GM12801 (cell line): ENCODE data around the gene REM1.

Experiments used
- TF ChIP-seq, protein P1 (sequence below): IDR thresholded peaks from one replicate; pipeline ENCODE4 v1.5.1; 2011; ENCODE audit warnings: control low read depth; ENCODE audit not compliant: insufficient read length; ENCODE audit errors: extremely low read depth

Gene REM1

DNA sequence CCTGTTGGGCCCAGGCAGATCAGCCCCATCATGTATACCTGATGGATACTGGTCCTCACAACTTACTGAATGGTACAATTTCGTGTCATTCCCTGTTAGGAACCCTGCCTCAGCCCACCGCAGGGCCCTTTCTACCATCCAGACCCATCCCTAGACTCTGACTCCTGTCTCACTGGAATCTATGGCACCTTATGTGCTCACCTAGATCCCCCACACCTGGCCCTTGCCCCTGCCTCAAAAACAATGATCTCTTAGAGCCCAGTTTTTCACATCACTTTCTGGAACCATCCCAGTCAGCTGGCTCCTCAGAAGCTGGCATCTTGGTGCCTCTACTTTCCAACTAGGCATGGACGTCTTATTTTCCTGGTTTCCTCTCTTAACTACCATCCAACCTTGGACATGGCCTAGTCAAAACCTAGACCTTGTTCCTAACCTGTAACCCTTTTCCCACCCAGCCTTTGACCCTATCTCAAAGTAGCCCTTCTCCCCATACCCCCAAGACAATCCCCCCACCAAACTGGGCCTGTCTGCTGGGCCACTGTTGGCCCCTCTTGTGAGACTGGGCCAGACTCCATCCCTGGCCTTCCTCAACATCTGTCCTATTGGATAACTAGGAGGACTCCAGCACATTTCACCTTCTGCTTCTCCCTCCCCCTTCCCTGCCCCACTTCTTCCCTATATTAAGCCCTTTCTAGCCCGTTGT, 40.1 kb downstream of the REM1 start:
- TF ChIP-seq, protein P1, sequence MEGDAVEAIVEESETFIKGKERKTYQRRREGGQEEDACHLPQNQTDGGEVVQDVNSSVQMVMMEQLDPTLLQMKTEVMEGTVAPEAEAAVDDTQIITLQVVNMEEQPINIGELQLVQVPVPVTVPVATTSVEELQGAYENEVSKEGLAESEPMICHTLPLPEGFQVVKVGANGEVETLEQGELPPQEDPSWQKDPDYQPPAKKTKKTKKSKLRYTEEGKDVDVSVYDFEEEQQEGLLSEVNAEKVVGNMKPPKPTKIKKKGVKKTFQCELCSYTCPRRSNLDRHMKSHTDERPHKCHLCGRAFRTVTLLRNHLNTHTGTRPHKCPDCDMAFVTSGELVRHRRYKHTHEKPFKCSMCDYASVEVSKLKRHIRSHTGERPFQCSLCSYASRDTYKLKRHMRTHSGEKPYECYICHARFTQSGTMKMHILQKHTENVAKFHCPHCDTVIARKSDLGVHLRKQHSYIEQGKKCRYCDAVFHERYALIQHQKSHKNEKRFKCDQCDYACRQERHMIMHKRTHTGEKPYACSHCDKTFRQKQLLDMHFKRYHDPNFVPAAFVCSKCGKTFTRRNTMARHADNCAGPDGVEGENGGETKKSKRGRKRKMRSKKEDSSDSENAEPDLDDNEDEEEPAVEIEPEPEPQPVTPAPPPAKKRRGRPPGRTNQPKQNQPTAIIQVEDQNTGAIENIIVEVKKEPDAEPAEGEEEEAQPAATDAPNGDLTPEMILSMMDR: no peak

DNA sequence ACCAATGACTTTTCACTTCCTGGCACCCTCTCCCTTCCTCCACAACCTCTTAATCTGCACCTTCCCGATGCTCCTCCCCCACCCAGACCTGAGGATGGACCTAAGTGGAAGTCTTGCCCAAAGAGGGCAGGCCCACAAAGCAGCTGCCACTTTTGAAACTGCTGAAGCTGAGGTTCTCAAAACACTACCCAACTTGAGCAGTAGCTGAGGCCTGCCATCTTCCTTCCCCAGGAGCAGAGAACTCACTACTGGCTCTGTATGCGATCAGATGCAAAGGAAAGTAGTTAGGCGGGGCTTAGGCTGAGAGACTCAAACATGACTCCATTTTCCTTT, 40.7 kb downstream of the REM1 start:
- TF ChIP-seq, protein P1: no peak

DNA sequence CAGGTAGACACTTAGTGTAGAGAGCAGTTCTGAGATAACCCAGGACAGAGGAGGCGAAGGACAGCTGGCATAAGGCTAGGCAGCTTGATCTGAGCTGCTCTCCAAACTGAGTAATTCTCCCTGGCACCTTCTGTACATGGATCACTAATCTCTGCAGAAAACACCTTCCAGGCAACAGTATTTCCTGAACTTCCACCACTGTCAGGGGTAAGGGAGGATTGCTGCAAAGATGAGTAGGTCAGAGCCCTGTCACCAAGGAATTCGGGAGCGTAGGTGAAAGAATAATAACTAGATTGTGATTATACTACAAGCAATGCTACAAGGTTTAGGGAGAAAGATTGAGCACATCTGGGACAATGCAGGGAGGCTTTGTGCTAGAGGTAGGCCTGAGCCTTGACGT, 41.1 kb downstream of the REM1 start:
- TF ChIP-seq, protein P1: no peak

DNA sequence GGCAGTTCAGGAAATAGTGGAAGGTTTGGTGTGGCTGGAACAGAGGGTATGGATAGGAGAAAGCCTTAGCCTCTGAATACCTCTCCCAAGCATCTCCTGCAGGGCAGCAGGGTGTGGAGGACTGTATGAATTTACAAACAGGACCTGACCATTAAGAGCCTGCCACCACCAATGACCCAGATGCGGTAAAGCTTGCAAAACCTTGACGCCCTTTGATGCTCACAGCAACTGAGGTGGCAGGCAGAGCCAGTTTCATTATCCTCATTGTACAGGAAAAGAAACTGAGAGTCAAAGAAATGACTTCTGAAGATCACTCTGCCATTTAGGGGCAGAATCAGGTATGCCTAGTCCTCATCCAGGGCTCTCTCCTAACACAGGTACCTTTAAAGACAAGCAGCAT, 41.6 kb downstream of the REM1 start:
- TF ChIP-seq, protein P1: no peak

DNA sequence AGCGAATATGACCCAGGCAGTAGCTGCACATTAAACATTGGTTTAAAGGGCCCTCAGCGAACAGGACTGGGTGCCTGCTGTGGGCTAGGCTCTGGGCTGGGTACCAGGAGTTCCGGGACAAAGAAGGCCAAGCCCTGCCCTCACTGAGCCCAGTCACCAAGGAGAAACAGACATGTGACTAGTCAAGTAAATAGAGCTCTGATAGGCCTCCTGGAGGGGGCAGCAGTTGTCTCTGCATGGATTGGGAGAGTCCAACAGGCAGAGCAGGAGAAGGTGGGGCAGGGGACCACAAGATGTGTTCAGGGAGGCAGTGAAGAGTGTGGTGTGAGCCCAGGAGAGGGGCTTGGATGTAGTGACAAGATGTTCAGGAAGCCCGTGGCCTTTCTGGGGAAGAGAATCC, 42.3 kb downstream of the REM1 start:
- TF ChIP-seq, protein P1: no peak

DNA sequence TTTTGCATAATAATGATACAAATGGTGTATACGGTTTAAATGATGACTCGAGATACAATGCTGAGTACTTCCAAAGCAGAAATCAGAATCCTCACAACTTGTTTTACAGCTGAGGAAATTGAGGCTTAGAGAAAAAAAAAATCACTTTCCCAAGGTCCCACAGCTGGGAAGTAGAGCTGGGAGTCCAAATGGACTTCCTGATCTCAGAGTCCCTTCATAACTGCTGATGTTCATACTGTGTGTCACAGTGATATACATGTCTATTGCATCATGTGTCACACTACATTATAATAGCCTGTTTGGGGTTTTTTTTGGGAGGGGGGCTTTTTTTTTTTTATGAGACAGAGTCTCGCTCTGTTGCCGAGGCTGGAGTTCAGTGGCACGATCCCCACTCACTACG, 47.6 kb downstream of the REM1 start:
- TF ChIP-seq, protein P1: no peak

DNA sequence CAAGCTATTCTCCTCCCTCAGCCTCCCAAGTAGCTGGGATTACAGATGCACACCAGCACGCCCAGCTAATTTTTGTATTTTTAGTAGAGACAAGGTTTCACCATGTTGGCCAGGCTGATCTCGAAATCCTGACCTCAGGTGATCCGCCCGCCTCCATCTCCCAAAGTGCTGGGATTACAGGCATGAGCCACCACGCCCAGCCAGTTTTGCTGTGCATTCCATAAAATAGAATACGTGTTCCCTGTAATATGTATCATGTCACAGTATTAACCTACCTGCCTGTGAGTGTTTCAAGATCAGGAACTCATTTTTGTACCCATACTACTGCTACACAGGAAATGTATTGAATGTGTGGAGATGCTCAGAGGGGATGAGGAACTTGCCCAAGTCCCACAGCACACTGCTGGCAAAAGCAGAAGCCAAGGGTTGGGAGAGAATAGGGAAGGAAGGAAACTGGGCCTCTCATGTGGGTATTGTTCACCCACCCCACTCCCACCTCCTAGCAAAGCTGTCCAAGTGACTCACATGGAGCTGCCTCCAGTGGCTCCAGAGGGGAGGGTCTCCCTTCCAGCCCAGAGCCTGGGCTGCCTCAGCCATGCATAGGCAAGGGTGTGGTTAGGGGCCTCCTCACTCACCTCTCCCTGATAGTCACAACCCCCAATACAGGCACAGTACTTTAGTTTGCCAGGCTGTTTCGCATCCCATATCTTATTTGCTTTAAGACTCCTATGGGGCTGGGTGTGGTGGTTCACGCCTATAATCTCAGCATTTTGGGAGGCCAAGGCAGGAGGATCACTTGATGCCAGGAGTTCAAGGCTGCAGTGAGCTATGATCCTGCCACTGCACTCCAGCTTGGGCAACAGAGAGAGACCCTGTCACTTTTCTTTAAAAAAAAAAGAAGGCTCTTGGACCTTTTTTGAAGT, 48.5 kb downstream of the REM1 start:
- TF ChIP-seq, protein P1: no peak
